Stimulated activated CD8-positive, alpha-beta memory T cell treated with anti-CD3 and anti-CD28 coated beads, Interleukin-7, amount 100 ng/mL, for 24 hours (primary cell): Measurements from ENCODE around the gene KIAA1328.

Source experiments
- DNase-seq: peaks from one replicate; pipeline ENCODE4 v3.0.0-alpha.2; 2020; ENCODE audit warnings: low read depth

The KIAA1328 gene

GRCh38 chr18:37218022-37218590 is 389.2 kb downstream of the KIAA1328 start:
- DNase-seq = no peak

GRCh38 chr18:37219257-37219656 is 390.3 kb downstream of the KIAA1328 start:
- no peak for DNase-seq

GRCh38 chr18:37222354-37222998 is 393.5 kb downstream of the KIAA1328 start:
- no peak for DNase-seq

DNA sequence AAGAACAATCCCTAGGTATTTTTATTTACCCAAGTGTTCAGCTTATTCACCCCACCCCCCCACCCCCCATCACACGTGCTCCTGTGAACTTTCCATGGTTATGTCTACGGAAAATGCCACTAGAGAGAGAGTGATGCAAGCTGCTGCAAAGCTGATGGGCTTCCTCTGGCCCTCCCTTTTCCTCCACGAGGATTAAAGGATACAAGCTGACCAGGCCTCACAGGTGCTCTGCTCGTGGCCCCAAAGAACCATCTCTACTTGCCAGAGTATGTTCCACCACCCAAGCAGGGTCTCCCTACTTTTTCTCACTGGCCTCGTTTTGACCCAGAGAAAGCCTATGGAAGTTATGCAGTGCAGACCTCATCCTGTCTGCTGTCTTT is 394.1 kb downstream of the KIAA1328 start:
- DNase-seq = no peak

- no peak for DNase-seq
Observed at GRCh38 chr18:37225279-37225678, 396.4 kb downstream of the KIAA1328 start.

GRCh38 chr18:37230768-37231167 is 401.8 kb downstream of the KIAA1328 start:
- no peak for DNase-seq

DNA sequence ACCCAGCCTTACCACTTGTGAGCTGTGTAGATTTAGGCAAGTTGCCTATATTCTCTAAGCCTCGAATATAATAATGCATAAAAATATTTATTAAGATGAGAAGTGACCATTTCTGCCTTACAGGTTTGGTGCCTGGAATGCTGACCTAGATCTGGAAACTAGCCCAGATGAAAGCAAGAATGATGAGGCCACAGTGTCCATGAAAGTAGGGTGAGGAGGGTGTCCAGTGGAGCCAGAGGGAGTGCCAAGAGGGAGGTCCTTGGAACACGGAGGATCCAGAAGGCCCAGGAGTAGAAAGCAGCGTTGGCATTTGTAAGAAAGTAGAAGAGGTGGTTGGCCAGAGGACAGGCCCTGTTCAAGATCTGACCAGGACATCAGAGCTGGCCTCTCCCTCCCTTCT is 402.3 kb downstream of the KIAA1328 start:
- DNase-seq = no peak

GRCh38 chr18:37235583-37235982 is 406.7 kb downstream of the KIAA1328 start:
- no peak for DNase-seq

DNA sequence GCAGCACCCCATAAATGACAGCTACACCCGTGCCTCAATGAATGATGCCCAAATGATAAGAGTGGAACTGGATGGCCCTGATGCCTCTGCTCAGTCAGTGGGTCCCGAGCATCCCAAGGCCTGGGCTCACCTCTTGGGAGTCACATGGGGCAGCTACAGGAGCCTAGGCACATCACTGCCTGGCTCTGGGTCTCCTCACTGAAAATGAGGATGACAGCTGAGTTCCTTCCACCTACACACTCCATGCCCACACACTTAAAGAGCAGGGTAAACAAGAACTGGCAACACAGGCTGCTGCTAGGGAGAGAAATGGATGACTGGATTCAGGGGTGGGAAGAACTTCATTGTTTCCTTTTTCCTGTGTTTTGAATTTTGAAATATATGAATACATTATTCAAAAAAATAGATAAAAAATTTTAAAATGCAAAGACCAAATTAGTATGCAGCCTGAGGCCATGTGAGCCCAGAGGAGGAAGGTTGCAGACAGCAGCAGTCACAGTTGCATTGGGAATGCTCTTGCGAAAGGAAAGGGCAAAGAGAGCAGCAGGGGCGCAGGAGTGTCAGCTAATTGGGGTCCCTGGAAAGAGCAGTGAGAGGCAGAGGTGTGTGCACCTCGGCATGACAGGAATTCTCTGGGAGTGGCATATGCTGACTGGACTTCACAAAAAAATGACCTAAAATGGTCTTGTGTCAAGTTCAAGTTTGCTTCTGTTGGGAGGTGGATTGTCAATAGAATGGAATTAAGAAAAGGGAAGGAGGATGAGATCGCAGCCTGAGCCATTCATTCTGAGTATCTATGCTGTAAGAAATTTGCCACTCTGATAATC is 409.6 kb downstream of the KIAA1328 start:
- no peak for DNase-seq

DNA sequence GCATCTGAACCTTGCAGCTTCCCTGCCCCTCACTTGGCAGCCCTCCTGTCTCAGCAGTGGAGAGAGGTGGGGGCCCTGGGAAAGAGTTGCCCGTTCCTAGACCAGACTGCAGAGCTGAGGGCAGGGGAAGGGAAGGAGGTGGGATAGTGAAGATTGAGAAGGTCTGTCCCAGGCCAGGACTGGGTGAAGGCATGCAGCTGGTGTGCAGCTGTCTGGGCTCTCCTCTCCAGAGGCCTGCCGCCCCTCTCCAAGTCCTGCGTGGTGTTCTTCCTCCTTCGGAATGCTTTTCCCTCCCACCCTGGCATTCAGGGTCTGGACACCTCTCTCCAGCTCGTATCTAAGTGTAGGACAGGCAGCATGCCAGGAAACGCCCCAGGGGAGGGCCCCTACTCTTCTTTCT is 413.2 kb downstream of the KIAA1328 start:
- DNase-seq = no peak

DNA sequence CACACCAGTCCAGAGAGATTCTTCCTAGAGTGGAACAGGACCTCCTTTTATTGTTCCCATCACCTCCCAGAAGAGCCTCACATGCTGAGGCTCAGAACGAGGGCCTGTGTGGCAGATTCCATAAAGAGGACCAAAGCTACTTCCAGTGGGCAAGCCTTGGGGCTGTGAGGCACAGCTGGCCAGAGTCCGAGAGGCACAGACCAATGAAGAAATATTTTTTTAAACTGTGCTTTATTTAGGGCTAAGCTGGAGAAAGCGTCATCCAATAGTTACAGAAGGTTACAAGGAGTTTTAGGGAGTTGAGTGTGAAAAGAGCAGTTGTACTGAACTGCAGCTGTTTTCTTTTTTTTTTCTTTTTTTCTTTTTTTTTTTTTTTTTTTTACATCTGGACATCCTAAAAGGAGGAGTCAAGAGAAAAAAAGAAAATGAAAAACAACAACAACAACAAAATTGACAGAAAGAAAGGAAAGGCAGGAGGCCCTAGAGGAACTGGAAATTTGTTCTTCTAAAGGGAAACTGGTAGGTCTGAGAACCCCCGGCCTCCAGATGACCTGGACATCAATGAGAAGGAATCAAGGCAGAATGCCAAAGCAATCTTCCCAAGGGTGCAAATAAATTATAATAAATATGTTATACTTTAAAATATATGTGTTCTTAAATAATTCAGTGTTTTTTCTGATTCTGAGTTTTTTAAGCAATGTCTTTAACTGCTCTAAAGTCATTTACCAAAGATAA is 414.1 kb downstream of the KIAA1328 start:
- no peak for DNase-seq

DNA sequence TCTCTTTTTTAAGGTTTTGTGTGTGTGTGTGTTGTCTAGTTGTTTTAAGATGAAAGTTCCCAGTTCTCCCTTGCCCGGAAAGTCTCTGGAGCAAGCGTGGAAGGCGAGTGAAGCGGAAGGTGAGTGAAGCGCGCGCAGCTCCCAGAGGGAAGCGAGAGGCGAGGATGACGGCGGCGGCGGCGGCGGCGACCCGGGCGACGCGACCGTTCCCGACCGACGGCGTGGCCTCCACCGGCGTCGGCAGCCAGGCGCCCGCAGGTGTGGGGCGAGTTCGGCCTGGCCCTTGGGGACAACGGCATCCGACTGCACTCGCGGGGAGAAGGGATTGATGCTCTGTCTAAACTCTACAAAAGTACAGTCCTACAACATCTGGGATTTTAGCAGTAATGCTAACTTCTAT is 414.8 kb downstream of the KIAA1328 start:
- no peak for DNase-seq

- no peak for DNase-seq
Observed at GRCh38 chr18:37244618-37245017, 415.7 kb downstream of the KIAA1328 start.

GRCh38 chr18:37246779-37247340 is 417.9 kb downstream of the KIAA1328 start:
- no peak for DNase-seq

DNA sequence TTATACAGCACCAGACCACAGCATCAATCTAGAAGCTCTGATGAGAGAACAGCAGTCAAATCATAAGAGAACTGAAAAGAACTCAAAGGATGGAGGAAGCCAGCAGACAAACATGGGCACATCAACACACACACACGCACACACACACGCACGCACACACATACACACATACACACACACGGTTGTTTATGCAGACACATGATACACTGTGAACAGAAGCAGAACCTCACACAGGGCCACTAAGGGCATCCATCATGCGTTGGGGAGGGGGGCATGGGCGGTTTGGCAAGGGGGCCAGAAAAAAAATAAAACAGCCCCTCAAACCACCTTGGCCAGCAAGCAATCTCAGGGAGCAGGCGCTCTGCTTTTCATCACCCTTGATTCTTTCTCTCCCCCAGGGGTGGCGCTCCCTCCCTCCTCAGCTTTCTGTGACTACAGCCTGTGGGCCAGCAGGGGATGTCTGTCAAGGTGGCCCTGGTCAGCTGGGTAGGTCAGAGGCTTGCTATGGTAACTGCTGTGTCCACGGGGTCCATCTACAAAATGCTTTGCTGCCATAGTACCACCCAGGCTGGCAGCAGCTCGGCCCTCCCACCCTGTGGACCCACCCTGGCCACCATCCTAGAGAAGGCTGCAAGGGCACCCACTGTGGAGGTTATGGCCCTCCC is 418.7 kb downstream of the KIAA1328 start:
- no peak for DNase-seq

GRCh38 chr18:37248281-37248680 is 419.4 kb downstream of the KIAA1328 start:
- DNase-seq = no peak

- DNase-seq = no peak
Observed at GRCh38 chr18:37249171-37249886, 420.4 kb downstream of the KIAA1328 start.

DNA sequence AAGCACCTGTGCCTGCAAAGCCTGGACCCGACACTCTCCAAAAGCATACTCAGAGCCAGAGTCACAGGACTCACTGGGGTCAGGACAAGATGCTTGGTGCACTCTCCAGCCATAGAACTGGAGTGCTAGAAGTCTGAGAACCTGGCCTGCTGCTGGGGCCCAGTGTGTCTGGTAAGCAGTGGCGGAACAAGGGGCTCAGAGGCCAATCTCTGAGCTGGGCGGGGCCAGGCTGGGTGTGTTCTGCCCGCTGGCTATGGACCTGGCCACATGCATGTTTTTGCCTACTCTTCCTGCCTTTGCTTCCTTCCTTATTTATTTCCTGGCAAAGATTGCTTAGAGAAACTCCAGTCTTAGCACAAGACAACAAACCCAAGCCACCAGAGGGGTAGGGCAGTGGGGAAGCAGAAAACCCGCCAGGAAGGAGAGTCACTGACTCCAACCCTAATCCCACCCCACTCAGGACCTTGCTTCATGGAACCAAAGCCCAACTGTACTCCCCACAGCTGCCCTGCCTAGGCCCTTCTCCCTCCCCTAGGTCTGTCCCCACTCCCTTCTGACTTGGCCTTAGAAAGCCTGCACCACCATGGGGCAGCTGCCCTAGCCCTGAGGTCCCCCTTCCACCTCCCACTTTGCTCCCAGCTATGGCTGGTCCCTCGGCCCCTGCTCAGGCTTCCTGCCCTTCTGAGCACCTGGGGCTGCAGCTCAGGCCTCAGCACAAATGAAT is 421.1 kb downstream of the KIAA1328 start:
- no peak for DNase-seq

- DNase-seq = no peak
Observed at GRCh38 chr18:37251679-37252078, 422.8 kb downstream of the KIAA1328 start.

- no peak for DNase-seq
Observed at GRCh38 chr18:37252342-37252741, 423.4 kb downstream of the KIAA1328 start.
